Endometrial microvascular endothelial cells (primary cell): ENCODE data around the gene FAM219A. TPM values are rescaled to one million over a fixed set of nuclear protein-coding genes. Genes with fewer than 3 reads are reported as not detected.
"Not testable (repeated sequence)": the region's sequence is repeated elsewhere in the genome, so short reads cannot be mapped to it uniquely, and the experiment has no call there.

Experiments
- in situ Hi-C: cut with HindIII; loops from 2 replicates; pipeline ENCODE4 v1.10.0; 2017; ENCODE audit warnings: low sequenced_read_pairs, low pct_unique_long_range_greater_than_20kb; ENCODE audit errors: inconsistent ontology term
- total RNA-seq: library from RNA; depleted of rRNA; stranded (reverse); fragments of >200 nt; gene quantifications from one replicate; pipeline ENCODE4 v1.2.3, GENCODE V29; 2015; ENCODE audit errors: inconsistent ontology term

Gene FAM219A
- total RNA-seq, 1 donor from 2014 or later: 22.7 TPM

DNA sequence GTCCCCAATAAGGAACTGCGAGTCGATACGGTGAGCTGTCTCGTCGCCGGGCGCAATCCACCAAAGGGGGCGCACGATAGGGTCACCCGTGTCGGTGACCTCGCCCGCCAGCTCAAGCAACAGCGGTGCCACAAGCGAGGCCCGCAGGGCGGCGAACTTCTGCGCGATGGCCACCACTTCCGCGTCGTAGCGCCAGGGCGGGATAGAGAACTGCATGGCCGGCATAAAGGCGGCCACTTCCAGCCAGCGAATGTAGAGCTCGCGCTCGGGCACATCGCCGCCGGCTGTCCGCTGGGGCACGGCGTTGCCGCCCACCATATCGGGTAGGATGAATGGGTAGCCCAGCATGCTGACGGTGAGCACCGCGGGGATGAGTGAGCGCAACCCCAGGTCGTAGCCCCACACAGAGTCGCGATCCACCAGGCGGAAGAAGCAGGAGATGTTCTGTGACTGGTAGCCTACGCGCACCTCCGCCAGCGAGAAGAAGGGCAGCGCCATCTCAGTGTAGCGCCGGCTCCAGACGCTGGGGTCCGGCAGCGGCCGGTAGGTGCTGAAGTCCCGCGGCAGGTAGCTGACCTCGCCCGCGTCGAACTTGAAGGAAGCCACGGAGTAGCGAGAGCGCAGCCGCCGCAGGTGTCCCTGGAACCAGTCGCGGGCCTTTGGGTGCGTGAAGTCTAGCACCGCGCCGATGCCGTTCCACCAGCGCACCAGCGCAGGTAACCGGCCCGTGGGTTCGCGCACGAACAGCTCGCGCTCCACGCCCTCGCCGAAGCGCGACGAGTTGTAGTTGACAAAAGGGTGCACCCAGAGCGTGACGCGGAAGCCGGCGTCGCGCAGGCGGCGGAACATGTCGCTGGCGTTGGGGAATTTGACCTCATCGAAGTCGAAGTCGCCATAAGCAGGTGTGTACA, 87.1 kb downstream of the FAM219A start:
- in situ Hi-C loops: no loop called here

DNA sequence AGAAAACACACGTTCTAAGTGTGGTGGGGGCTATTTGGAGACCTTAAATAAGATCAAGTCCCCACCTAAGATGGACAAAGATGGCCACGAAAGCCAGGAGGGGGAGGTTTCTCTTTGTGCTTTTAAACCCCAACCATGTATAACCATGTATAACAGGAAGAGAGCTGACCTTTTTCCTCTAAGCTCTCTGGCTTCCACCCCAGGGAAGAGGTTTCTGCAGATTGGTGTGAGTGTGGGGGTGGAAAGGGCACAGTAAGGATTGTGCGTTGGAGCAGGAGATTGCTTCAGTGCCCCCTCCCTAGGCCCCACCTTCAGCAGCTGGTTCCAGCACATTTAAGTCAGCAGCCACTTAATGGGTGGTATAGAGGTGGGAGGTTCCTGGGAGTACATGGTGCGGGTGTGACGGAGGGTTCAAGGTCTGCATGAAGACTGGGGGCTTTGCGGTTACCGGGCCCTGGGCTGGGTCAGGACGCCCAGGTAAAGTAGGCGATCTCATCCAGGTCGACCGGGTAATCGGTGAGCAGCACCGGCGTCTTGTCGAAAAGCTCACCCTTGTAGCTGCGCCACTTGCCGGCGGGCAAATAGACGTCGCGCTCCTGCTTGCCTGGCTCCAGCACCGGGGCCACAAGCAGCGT, 87.9 kb downstream of the FAM219A start:
- in situ Hi-C loops: no loop called here

DNA sequence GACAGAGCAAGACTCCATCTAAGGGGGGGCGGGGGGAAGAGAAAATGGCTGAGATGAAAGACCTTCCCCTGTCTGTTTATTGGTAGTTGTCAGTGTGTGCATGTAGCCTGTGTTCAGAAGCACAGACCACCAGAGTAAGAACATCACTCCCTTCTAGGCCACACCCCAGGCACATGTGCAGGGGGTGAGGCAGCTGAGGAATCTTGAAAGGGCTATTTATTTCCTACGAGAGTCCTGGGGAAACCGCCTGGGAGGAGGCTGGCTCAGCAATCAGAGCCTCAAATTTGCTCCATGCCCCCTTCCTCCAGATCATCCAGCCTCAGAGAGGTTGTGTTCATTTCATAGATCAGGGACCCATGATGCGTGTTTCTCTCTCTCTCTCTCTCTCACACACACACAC, 88.7 kb downstream of the FAM219A start:
- in situ Hi-C loops: no loop called here

DNA sequence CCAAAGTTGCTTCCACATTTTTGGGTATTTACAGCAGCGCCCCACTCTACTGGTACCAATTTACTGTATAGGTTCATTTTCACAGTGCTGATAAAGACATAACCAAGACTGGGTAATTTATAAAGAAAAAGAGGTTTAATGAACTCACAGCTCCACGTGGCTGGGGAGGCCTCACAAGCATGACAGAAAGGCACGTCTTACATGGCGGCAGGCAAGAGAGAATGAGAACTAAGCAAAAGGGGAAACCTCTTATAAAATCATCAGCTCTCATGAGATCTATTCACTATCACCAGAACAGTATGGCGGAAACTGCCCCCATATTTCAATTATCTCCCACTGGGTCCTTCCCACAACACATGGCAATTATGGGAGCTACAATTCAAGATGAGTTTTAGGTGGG, 89.6 kb downstream of the FAM219A start:
- in situ Hi-C loops: not testable (repeated sequence)

DNA sequence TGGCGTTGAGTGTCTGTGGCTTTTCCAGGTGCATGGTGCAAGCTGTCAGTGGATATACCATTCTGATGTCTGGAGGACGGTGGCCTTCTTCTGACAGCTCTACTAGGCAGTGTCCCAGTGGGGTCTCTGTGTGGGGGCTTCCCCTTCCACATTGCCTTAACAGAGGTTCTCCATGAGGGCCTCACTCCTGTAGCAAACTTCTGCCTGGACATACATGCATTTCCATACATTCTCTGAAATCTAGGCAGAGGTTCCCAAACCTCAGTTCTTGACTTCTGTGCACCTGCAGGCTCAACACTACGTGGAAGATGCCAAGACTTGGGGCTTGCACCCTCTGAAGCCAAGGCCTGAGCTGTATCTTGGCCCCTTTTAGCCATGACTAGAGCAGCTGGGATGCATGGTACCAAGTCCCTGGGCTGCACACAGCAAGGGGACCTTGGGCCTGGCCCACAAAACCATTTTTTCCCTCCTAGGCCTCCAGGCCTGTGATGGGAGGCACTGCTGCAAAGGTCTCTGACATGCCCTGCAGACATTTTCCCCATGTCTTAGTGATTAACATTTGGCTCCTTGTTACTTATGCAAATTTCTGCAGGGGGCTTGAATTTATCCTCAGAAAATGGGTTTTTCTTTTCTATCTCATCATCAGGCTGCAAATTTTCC, 90.5 kb downstream of the FAM219A start:
- in situ Hi-C loops: not testable (repeated sequence)

DNA sequence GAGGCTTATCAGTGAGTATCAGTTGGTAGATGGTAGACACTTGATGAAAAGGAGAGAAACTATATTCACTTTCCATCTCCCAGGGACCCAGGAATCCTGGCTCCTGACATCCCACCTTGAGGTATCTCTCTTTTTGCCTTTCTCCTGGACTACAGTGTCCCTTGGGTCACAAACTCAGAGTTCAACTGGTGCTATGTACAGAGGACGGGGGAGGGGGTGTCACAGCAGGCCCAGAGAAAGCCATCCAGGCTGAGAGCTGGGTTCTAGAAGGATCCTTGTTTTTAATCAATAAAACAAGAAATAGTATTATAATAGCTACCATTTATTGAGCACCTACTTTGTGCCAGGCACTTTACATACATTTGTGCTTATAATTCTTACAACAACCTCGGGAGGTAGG, 92.0 kb downstream of the FAM219A start:
- in situ Hi-C loops: no loop called here

DNA sequence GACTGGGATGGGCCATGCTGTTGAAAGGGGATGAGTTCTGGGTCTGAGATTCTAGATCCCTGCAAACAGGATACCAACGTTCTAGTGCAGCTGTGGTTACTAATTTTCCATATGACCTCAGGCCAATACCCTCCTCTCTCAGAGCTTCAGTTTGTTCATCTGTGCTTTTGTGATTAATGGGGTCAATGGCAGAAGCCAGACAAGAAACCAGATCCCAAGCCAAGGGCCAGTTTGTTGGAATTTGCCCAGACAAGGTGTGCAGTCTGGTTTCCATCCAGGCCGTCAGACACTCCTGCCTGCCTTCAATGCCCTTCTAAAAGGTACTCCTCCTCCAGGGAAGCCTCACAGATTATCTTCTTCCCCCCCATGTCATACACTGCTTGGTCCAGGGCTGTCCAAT, 93.1 kb downstream of the FAM219A start:
- in situ Hi-C loops: no loop called here

DNA sequence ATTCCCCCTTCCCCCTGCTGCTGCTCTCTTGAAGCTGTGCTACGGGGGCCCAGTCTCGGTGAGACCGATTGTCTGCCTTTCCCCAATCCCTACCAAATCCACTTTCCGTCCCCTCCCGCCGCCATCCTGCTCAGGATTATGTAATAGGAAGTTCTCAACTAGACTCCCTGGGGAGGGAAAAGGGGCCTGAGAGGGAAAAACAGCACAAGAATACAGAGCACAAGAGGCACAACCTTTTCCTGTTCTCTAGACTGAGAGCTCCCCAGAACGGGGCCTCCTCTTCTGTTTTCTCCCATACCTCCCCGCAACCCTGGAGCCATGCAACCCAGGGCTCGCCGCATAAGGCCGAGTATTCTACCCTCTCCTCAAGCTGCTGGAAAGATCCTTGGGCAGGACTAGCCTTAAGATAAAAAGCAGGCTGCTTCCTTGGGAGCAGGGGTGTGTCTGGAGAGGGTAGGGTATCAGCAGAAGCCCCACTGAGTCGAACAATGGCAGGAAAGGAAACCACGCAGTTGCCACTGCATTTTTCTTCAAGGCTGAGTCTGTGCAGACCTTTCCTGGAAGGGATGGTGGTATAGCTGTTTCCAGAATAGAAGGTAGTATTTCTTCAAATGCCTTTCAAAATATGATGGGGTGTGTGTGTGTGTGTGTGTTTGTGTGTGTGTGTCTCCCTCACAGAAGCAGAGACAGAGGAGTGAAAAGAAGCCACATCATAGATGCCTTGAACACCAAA, 94.6 kb downstream of the FAM219A start:
- in situ Hi-C loops: no loop called here

DNA sequence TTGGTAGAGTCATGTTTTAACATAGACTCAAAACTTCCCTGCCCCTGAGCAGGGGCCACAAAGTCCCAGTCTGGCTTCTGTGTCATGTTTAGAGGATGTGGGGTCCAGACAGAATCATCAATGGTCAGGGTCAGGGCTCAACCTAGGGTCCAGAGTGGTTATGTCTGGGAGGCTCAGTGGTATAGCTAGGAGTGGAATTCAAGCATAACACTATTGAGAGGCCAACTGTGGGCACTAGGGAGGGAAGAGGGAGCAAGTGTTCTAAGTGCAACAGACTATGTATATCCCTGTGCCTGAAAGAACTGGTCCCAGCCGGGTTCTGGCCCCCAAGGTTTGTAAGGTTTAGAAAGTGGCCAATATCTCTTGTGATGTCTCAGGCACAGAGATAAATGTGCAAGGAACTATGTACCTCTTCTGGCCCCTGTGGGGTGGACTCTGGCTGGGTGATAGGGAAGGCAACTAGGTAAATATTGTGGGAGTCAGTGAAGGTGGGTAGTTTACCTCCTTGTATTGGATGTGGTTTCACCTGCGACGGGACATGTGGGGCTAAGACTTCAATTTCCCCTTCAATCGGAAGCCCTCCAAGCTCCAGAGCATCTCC, 95.7 kb downstream of the FAM219A start:
- in situ Hi-C loops: no loop called here

DNA sequence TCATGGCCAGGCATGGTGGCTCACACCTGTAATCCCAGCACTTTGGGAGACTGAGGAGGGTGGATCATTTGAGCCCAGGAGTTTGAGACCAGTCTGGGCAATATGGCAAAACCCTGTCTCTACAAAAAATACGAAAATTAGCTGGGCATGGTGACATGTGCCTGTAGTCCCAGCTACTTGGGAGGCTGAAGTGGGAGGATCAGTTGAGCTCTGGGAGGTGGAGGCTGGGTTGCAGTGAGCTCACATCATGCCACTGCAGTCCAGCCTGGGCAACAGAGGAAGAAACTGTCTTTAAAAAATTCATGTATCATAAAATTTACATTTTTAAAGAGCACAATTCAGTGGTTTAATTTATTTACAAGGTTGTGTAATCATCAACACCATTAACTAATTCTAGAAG, 105.4 kb downstream of the FAM219A start:
- in situ Hi-C loops: not testable (repeated sequence)

DNA sequence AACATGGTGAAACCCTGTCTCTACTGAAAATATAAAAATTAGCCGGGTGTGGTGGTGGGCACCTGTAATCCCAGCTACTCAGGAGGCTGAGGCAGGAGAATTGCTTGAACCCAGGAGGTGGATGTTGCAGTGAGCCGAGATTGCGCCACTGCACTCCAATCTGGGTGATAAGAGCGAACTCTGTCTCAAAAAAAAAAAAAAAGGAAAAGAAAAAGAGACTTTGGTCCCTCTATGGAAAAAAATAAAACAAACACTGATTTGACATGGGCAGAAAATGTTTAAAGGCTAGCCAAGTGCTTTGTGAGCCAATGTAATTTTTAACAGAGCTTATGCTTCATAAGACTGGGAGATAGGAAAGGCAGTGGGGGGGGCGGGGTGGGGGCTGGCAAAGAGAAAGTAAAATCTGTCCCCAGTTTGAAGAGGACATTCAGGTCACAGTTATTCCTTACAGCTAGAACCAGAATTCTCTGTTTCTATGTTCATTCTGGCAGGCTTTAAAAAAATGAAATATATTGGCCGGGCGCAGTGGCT, 106.2 kb downstream of the FAM219A start:
- in situ Hi-C loops: not testable (repeated sequence)

DNA sequence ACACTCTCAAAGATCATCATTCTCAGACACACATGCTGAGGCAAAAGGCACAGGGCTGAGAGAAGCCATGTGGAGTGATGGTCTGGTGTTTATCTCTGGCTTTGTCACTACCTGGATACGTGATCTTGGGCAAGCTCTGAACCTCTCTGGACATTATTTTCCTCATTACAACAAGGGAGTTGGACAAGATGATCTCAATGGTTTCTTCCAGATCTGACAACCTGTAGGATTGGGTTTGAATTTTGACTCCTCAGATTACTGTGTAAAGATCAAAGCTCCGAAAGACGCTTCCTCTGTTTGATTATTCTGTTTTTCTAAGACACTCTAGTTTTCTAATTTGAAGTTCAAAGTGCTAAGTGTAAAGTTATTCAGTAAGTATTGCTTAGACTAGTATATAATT, 109.0 kb downstream of the FAM219A start:
- in situ Hi-C loops: no loop called here

Other genes with a start within 250 kb of the FAM219A start
- gene KIF24, start 129.3 kb downstream of the FAM219A start, total RNA-seq: 3.7 TPM
- 57.6 TPM for gene NUDT2, start 129.0 kb downstream of the FAM219A start, total RNA-seq
- 10.4 TPM for gene MYORG, start 81.7 kb downstream of the FAM219A start, total RNA-seq
- gene DNAI1, start 235 bp upstream of the FAM219A start, total RNA-seq: not detected
- 0.09 TPM for gene ENHO, start 64.4 kb upstream of the FAM219A start, total RNA-seq
- not detected for gene CNTFR, start 131.2 kb upstream of the FAM219A start, total RNA-seq
- gene RPP25L, start 153.5 kb upstream of the FAM219A start, total RNA-seq: 39.7 TPM
- gene DCTN3, start 161.9 kb upstream of the FAM219A start, total RNA-seq: 101 TPM
- gene ARID3C, start 170.5 kb upstream of the FAM219A start, total RNA-seq: 0.09 TPM
- gene SIGMAR1, start 179.2 kb upstream of the FAM219A start, total RNA-seq: 163 TPM
- 20.5 TPM for gene GALT, start 188.1 kb upstream of the FAM219A start, total RNA-seq
- gene IL11RA, start 193.6 kb upstream of the FAM219A start, total RNA-seq: 5.8 TPM
- not detected for gene CCL27, start 204.1 kb upstream of the FAM219A start, total RNA-seq
- gene CCL19, start 232.7 kb upstream of the FAM219A start, total RNA-seq: not detected